Neuronal stem cell (in vitro differentiated cells): ENCODE data around the gene RALB.

Source experiments
- DNase-seq: peaks from one replicate; pipeline ENCODE4 v3.0.0-alpha.2; 2013; ENCODE audit warnings: low spot score
- H2AFZ ChIP-seq: one replicate; pipeline ENCODE4 v1.6.1; 2013; ENCODE audit warnings: mild to moderate bottlenecking, low read length, inconsistent platforms
- H2AK5ac ChIP-seq: 2 replicates; pipeline ENCODE4 v1.6.1; 2013; ENCODE audit warnings: low read depth, mild to moderate bottlenecking, inconsistent platforms, low read length, moderate library complexity, mixed read lengths
- H2BK120ac ChIP-seq: 2 replicates; pipeline ENCODE4 v1.6.1; 2013; ENCODE audit warnings: low read depth, mild to moderate bottlenecking, inconsistent platforms, low read length, moderate library complexity, mixed read lengths
- H2BK12ac ChIP-seq: one replicate; pipeline ENCODE4 v1.6.1; 2013; ENCODE audit warnings: low read length, inconsistent platforms
- H2BK15ac ChIP-seq: 2 replicates; pipeline ENCODE4 v1.6.1; 2013; ENCODE audit warnings: mild to moderate bottlenecking, low read length, inconsistent platforms, mixed read lengths
- H2BK5ac ChIP-seq: one replicate; pipeline ENCODE4 v1.6.1; 2013; ENCODE audit warnings: inconsistent platforms, mild to moderate bottlenecking, low read length, moderate library complexity
- H3K14ac ChIP-seq: one replicate; pipeline ENCODE4 v1.6.1; 2013; ENCODE audit warnings: low read length, inconsistent platforms
- H3K18ac ChIP-seq: 2 replicates; pipeline ENCODE4 v1.6.1; 2013; ENCODE audit warnings: low read length, inconsistent platforms
- H3K23ac ChIP-seq: 2 replicates; pipeline ENCODE4 v1.6.1; 2013; ENCODE audit warnings: low read depth, mild to moderate bottlenecking, mixed read lengths, low read length, inconsistent platforms; ENCODE audit not compliant: poor library complexity
- H3K27ac ChIP-seq: replicated peaks from 3 replicates; pipeline ENCODE4 v1.5.1; 2013; ENCODE audit warnings: low read length, inconsistent platforms
- H3K27me3 ChIP-seq, 3 experiments: 2 replicates each; pipeline ENCODE4 v1.6.1; 2013; ENCODE audit warnings: low read length in 3 of 3, mild to moderate bottlenecking in 2 of 3, inconsistent platforms in 1 of 3, low read depth in 1 of 3, mixed read lengths in 1 of 3, moderate library complexity in 1 of 3; ENCODE audit not compliant: control insufficient read depth in 3 of 3, insufficient read depth in 3 of 3
- H3K36me3 ChIP-seq, 2 donors: replicated peaks in 1 of 2; 2 replicates each; pipeline ENCODE4 v1.6.1; 2013; ENCODE audit warnings: low read length in 2 of 2; ENCODE audit not compliant: control insufficient read depth in 2 of 2, insufficient read depth in 2 of 2
- H3K4ac ChIP-seq: 2 replicates; pipeline ENCODE4 v1.6.1; 2013; ENCODE audit warnings: inconsistent platforms, mild to moderate bottlenecking, low read length, moderate library complexity
- H3K4me1 ChIP-seq, 2 donors: 1 replicate in 1 of 2; 2 replicates in 1 of 2; pipeline ENCODE4 v1.6.1; 2013; ENCODE audit warnings: low read length in 2 of 2, low read depth in 1 of 2; ENCODE audit not compliant: control insufficient read depth in 2 of 2, insufficient read depth in 1 of 2
- H3K4me2 ChIP-seq: one replicate; pipeline ENCODE4 v1.6.1; 2013; ENCODE audit warnings: mild to moderate bottlenecking, low read length, inconsistent platforms; ENCODE audit not compliant: insufficient read depth, poor library complexity, severe bottlenecking
- H3K4me3 ChIP-seq, 2 donors: 2 replicates each; pipeline ENCODE4 v1.5.1; 2013; ENCODE audit warnings: low read length in 2 of 2, mild to moderate bottlenecking in 2 of 2, inconsistent platforms in 1 of 2, moderate library complexity in 1 of 2
- H3K79me1 ChIP-seq: one replicate; pipeline ENCODE4 v1.6.1; 2013; ENCODE audit warnings: low read depth, mild to moderate bottlenecking, inconsistent platforms, low read length, moderate library complexity
- H3K9ac ChIP-seq: one replicate; pipeline ENCODE4 v1.6.1; 2013; ENCODE audit warnings: mild to moderate bottlenecking, low read depth, low read length, inconsistent platforms; ENCODE audit not compliant: poor library complexity
- H3K9me3 ChIP-seq, 2 donors: replicated peaks in 1 of 2; 2 replicates each; pipeline versions ENCODE3 to v1.6.1; 2013; ENCODE audit warnings: low read length in 2 of 2, mild to moderate bottlenecking in 2 of 2, inconsistent platforms in 1 of 2, low read depth in 1 of 2, mixed read lengths in 1 of 2, moderate library complexity in 1 of 2; ENCODE audit not compliant: control insufficient read depth in 2 of 2, insufficient read depth in 1 of 2
- H4K8ac ChIP-seq: one replicate; pipeline ENCODE4 v1.6.1; 2013; ENCODE audit warnings: low read depth, mild to moderate bottlenecking, inconsistent platforms, low read length, moderate library complexity
- H4K91ac ChIP-seq: one replicate; pipeline ENCODE4 v1.6.1; 2013; ENCODE audit warnings: low read length, low read depth, mild to moderate bottlenecking, inconsistent platforms; ENCODE audit not compliant: poor library complexity
- WGBS, 2 donors: extraction: QIAGEN DNeasy Blood & Tissue Kit; methylation state at CpG; one replicate each; pipeline ENCODE4 v1.1.7; 2013; ENCODE audit warnings: missing lambda C conversion rate in 2 of 2, mixed read lengths in 1 of 2; ENCODE audit not compliant: insufficient read length in 2 of 2, insufficient replicate concordance in 1 of 2; ENCODE audit errors: extremely low coverage in 2 of 2; 5-methylcytosine and 5-hydroxymethylcytosine counted together

RALB gene

DNA sequence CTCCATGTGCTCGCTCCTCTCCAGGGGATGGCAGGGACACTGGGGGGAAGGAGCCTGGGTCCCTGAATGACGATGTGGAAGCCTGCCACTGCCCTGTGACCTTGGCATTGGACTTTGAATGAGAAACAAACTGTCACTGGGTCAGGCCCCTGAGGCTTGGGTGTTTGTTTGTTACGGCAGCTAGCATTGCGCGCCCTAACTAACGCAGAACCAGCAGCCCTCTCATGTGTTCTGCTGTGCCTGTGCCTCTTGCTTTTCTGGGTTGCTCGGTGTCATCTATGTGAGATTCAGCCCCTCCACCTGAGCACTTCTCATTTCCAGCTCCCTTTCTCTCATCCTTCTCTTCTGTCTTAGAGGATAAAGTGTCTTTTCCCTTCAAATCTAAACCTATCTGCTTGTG is 69.7 kb downstream of the RALB start:
- no peak overlapping the region for H2BK120ac ChIP-seq
- no CpG with 5 or more reads among the region's 7 CpGs for WGBS, 2 donors
- H2BK12ac ChIP-seq, result no peak overlapping the region
- H3K79me1 ChIP-seq, result no peaks in the 10 kb centered on the region
- H2AFZ ChIP-seq, result no peak overlapping the region
- H3K23ac ChIP-seq, result no peak overlapping the region
- no peak overlapping the region for H3K4ac ChIP-seq
- no peak overlapping the region for H2BK5ac ChIP-seq
- no peak overlapping the region for H2BK15ac ChIP-seq
- H3K18ac ChIP-seq, result no peak overlapping the region
- no peak overlapping the region for H4K91ac ChIP-seq
- no peak for DNase-seq
- H3K27me3 ChIP-seq, result peaks cover 0 to 55% (median 0%) of the 10 kb centered on the region in 3 experiments
- no peak overlapping the region for H3K27ac ChIP-seq
- H3K9ac ChIP-seq, result no peak overlapping the region
- no peaks in the 10 kb centered on the region for H3K36me3 ChIP-seq
- no peak overlapping the region for H2AK5ac ChIP-seq
- no peak overlapping the region for H3K14ac ChIP-seq
- no peak overlapping the region for H3K4me3 ChIP-seq
- no peak overlapping the region for H4K8ac ChIP-seq
- H3K4me1 ChIP-seq, result no peaks in the 10 kb centered on the region
- H3K4me2 ChIP-seq, result no peak overlapping the region
- H3K9me3 ChIP-seq, result no peaks in the 10 kb centered on the region

DNA sequence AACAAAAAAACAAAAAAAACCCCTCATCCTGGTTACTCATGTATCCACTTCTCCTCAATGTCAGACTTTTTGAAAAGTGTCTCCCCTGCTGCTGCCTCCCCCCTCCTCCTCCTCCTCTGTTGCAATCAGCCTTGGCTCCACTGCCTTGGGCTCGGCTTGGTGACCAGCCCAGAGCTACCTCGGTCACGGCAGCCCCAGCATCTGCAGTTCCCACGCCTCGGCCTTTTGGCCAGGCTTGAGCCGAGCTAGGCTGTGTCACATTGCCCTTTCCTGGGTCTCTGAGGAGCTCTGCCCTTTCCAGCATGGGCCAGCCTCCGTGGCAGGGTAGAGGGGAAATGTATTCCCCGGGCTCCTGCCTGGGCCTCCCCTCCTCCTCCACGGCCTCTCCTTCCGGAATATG is 70.6 kb downstream of the RALB start:
- Histone ChIP-seq H3K27ac (no peak overlapping the region), H3K27me3 (peaks cover 0 to 50% (median 0%) of the 10 kb centered on the region in 3 experiments), H3K9me3 (no peaks in the 10 kb centered on the region), H3K9ac (peak overlapping the region; percentile 6), H3K36me3 (no peaks in the 10 kb centered on the region), H3K23ac (peak overlapping the region; percentile 86), H3K14ac (no peak overlapping the region), H3K4me1 (no peaks in the 10 kb centered on the region), H2BK120ac (no peak overlapping the region), H3K4me3 (no peak overlapping the region), H2BK15ac (no peak overlapping the region), H3K79me1 (no peaks in the 10 kb centered on the region), H2AK5ac (no peak overlapping the region), H3K18ac (peak overlapping the region; percentile 39), H3K4ac (no peak overlapping the region), H3K4me2 (no peak overlapping the region), H4K91ac (no peak overlapping the region), H2BK12ac (no peak overlapping the region), H4K8ac (no peak overlapping the region), H2BK5ac (no peak overlapping the region), H2AFZ (no peak overlapping the region)
- no peak for DNase-seq
- no CpG with 5 or more reads among the region's 10 CpGs for WGBS, 2 donors

DNA sequence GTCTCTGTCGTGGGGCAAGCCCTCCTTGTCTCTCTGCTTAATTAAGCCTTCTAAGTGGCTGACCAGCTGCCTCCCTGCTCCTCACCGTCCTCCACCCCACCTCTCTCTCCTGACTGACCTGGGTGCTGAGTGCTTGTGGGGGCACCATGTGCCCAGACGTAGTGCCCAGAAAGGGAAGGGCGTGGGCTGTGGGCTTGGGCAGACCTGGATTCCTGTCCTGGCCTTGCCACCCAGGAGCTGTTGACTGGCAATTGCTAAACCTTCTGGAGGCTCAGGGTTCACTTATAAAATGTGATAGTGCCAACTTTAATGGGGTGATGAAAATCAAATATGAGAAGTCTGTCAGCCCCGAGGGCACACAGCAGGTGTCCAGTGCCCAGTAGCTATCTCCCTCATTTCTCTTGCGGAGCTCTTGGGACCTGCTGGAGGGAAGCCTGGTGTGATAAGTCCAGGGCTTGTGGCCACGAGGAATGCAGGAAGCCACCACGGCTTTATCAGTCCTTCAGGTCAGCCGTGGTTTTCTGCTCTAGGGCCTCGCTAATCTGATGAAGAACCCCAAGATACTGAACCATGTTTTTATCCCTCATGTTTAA is 71.3 kb downstream of the RALB start:
- H3K18ac ChIP-seq, result no peak overlapping the region
- no peak overlapping the region for H3K9ac ChIP-seq
- H3K23ac ChIP-seq, result no peak overlapping the region
- H4K91ac ChIP-seq, result no peak overlapping the region
- H3K4me1 ChIP-seq, result no peaks in the 10 kb centered on the region
- no peak overlapping the region for H3K4me3 ChIP-seq
- H2BK5ac ChIP-seq, result no peak overlapping the region
- H3K27ac ChIP-seq, result no peak overlapping the region
- no peak overlapping the region for H2BK12ac ChIP-seq
- no CpG with 5 or more reads among the region's 10 CpGs for WGBS, 2 donors
- H3K36me3 ChIP-seq, result no peaks in the 10 kb centered on the region
- H4K8ac ChIP-seq, result no peak overlapping the region
- peaks cover 0 to 50% (median 0%) of the 10 kb centered on the region in 3 experiments for H3K27me3 ChIP-seq
- H3K4ac ChIP-seq, result no peak overlapping the region
- H2AFZ ChIP-seq, result no peak overlapping the region
- H3K79me1 ChIP-seq, result no peaks in the 10 kb centered on the region
- H2AK5ac ChIP-seq, result no peak overlapping the region
- H3K4me2 ChIP-seq, result no peak overlapping the region
- H3K14ac ChIP-seq, result no peak overlapping the region
- no peak overlapping the region for H2BK120ac ChIP-seq
- H3K9me3 ChIP-seq, result no peaks in the 10 kb centered on the region
- no peak for DNase-seq
- no peak overlapping the region for H2BK15ac ChIP-seq

DNA sequence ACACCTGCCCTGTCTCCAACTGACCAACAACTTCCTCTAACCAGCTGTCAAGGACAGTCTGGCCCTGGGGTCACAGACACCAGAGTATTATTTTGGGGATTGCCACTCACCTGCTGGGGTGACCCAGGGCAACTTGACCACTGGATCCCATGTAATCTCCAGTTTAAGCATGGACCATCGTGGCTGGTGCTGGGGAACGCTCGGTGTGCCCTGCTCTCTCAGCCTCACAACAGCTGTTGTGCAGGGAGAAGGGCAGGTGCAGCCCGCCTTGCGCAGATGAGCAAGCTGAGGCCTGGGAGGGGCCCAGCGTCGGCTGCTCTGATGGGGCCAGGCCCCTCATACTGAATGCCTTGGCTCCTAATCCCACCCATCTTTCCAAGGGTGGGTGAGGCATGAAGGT is 72.3 kb downstream of the RALB start:
- no CpG with 5 or more reads among the region's 7 CpGs for WGBS, 2 donors
- no peak for DNase-seq
- Histone ChIP-seq H3K23ac (no peak overlapping the region), H3K79me1 (no peaks in the 10 kb centered on the region), H3K9ac (no peak overlapping the region), H2BK15ac (no peak overlapping the region), H2BK120ac (no peak overlapping the region), H3K4me1 (no peaks in the 10 kb centered on the region), H4K91ac (no peak overlapping the region), H3K27ac (no peak overlapping the region), H3K4me2 (no peak overlapping the region), H4K8ac (no peak overlapping the region), H3K27me3 (peaks cover 0 to 48% (median 0%) of the 10 kb centered on the region in 3 experiments), H3K36me3 (no peaks in the 10 kb centered on the region), H3K4me3 (no peak overlapping the region), H3K18ac (peak overlapping the region; percentile 69), H2BK12ac (no peak overlapping the region), H3K4ac (no peak overlapping the region), H2AFZ (no peak overlapping the region), H3K14ac (no peak overlapping the region), H2AK5ac (no peak overlapping the region), H3K9me3 (no peaks in the 10 kb centered on the region), H2BK5ac (no peak overlapping the region)
